HL-60/S4 (cell line): ENCODE measurements around the gene TMEM178B.
"Not testable (repeated sequence)": the region's sequence is repeated elsewhere in the genome, so short reads cannot be mapped to it uniquely, and the experiment has no call there.

Source experiments
- in situ Hi-C: fragments of 300-500 bp; cut with MboI; formaldehyde crosslinking; loops from 2 replicates; pipeline ENCODE4 v1.14.3; 2022; ENCODE audit warnings: low sequenced_read_pairs

TMEM178B gene

DNA sequence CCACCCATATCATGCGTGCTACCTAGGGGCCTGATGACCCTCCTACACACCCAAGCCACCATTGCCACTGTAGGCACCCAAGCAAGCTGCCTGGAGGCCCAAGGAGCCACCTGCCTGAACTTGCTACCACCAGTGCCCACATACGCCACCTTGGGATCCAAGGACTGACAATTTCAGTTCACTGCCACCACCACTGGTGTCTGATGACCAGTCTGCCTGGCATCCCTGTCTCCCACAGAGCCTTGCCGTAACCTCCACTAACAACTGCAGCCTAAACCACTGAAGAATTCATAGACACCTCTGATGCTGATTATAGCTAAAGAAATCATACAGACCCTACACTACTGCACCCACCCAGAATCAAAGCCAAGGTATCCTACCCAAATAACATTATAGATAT is 58.8 kb downstream of the TMEM178B start:
- in situ Hi-C loops, result no loop called here

DNA sequence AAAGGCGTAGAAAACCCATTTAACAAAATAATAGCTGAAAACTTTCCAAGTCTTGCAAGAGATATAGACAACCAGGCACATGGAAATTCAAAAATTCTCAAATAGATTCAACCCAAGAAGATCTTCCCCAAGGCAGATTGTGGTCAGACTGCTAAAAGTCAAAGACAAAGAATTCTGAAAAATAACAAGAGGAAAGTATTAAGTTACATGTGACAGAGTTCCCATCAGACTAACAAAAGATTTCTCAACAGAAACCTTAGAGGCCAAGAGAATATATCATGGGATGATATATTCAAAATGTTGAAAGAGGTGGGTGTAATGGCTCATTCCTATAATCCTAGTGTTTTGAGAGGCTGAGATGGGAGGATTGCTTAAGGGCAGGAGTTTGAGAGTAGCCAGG is 59.8 kb downstream of the TMEM178B start:
- in situ Hi-C loops, result no loop called here

DNA sequence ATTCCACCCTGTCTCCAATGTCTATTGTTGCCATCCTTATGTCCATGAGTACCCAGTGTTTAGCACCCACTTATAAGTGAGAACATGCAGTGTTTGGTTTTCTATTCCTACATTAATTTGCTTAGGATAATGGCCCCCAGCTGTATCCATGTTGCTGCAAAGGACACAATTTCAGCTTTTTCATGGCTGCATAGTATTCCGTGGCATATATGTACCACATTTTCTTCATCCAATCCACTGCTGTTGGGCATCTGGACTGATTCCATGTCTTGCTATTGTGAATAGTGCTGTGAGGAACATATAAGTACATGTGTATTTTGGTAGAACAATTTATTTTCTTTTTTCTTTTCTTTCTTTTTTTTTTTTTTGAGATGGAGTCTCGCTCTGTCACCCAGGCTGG is 68.2 kb downstream of the TMEM178B start:
- in situ Hi-C loops, result no loop called here

DNA sequence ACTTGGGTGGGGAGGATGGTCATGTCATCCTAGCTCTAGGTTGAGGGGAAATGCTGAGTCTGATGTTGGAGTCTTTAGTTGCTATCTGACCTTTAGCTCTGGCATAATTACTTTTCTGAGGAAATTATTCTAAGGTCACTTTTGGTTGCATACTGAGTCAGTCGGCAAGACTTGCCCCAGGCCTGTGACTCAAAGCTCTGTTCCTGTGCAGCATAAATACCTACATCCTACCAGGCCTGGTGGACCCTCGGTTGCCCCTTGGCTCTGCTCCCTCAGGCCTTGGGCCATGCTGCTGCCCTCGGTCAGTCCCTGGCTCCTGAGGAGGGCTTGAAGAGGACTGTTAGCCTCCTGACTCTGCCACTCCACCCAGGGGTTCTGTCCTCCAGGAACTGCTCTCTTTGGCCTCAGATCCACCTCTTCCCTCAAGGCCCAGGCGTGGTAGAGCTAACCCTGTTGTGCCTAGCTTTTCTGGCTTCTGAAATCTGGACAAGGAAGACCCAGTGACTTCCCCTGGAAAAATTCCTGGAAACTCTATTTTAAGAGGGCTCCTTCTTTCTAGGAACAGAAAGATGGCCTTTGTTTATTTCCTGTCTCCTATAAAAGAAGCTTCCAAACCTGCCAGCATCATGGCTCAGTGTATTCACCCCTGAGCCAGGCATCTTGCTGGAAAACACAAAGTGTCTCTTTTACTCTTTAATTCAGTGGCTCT is 71.2 kb downstream of the TMEM178B start:
- in situ Hi-C loops, result no loop called here

DNA sequence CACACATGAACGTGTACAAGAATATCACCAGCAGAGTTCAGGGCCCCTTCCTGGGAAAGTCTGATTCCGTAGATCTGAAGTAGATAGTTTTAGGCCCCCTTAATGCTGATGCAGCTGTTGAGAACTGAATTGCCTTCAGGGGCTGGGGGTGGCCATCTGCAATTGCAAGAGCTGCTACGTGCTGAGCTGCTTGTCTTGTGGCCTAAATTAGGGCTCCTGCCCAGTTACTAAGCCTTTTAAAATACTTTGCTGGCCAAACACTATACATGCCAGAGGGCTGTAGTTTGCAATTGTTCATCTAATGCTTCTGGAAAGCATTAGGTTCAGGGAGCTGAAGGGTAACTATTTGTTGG is 71.7 kb downstream of the TMEM178B start:
- in situ Hi-C loops, result no loop called here

DNA sequence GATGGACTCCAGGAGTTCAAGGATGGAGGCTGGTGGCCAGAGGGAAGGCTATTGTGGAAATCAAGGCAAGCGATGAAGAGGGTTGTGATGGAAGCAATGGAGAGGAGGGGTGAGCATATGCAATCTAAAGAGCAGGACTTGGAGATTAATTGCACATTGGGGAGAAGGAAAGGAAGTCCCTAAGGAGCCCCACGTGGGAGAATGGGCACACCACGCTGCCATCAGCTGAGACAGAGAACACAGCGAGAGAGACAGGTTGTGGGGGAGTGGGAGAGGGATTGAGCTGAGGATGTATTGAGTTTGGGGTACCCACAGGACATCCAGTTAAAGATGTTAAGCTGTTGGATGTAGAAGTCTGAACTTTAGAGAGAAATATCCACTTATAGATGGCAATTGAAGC is 73.6 kb downstream of the TMEM178B start:
- in situ Hi-C loops, result no loop called here

DNA sequence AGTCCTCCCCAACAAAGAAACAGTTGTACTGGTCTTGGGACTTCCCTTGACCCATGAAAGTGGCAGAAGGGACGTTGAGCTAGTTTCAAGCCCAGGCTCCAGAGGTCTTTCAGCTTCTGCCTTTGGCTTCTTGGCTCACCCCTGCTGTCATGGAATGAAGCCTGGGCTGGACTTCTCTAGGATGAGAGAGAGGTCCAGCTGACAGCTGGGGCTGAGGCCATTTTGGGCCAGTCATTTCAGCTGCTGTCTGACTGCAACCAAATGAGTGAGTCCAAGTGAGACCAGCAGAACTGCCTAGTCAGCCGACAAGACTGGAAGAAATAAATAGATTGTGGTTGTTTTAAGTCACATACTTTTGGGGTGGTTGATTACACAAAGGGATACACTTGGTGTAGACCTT is 76.6 kb downstream of the TMEM178B start:
- in situ Hi-C loops, result no loop called here

DNA sequence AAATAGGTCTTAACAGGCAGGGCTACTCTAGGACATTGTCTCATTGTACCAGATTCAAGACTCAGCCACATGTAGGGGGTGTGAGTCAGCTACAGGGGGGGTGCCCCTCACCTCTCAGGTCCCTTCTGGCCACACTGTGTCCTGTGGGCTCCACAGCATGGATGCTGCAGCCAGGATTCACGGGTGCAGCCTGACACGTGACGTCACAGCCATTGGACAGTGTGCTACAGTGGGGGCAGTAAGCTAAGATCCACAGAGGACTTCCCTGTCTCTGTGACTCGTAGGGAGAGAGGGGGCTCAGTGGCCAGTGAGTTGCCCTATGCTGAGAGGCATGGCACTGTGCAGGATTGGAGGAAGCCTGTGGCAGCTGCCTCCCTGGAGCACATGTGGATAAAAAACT is 77.9 kb downstream of the TMEM178B start:
- in situ Hi-C loops, result no loop called here

DNA sequence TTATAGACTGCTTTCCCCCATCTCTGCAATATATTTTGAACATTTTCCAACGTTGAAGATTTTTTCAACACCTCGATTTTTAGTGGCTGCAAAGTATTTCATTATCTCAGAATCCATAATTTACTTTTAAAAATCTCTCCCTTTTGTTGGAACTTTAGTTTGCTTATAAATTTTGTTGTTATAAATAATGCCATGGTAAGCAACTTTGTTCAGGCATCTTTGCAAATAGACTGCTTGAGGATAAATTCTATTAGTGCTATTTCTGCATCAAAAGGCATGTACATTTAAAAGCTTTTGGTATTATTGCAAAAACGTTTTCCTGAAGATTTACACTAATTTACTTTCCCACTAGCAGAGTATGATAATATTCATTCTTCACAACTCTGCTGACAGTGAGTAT is 79.4 kb downstream of the TMEM178B start:
- in situ Hi-C loops, result no loop called here

DNA sequence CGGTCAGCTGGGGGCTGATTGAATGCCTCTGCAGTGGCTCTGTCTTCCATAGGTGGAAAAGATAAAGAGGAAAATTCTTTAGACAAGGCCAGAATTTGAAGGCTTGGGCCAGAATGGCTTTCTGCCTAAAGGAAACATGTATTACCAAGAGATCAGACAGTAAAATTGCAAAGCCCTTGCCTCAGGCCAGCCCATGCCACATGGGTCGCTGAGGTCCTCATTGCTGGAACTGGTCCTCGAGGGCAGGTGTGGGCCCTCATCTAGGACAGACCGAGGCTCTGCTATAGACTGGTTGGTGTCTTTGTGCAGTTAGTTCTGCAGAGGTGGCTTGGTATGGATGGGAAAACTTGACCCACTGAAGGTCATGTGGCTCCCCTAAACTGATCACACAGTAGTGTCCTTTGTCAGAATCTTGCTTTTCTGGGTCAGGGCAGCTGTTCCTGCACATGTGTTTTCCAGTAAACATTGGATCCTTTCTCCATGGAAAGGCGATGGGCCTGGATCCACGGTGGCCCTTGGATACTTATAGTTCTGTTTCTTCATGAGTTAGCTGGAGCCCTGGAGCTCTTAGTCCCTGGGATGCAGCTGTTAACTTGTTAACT is 80.4 kb downstream of the TMEM178B start:
- in situ Hi-C loops, result no loop called here

DNA sequence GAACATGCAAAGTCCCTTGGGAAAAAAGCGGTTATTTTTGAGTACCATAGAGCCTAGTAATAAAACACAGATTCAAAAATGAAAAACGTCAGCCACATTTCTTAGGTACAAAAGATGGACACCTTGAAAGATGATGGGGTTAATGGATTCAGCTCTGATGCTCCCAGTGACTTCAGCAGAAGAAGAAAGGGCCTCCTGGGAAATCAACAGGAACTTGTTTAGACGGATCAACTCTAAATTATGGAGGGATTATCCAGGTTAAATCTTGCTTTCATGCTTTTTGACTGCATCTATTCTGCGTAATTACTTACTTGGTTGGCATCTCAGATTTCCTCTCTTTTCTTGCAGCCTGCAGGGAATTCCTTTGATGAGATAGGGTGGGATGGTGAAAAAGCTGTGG is 82.5 kb downstream of the TMEM178B start:
- in situ Hi-C loops, result no loop called here

DNA sequence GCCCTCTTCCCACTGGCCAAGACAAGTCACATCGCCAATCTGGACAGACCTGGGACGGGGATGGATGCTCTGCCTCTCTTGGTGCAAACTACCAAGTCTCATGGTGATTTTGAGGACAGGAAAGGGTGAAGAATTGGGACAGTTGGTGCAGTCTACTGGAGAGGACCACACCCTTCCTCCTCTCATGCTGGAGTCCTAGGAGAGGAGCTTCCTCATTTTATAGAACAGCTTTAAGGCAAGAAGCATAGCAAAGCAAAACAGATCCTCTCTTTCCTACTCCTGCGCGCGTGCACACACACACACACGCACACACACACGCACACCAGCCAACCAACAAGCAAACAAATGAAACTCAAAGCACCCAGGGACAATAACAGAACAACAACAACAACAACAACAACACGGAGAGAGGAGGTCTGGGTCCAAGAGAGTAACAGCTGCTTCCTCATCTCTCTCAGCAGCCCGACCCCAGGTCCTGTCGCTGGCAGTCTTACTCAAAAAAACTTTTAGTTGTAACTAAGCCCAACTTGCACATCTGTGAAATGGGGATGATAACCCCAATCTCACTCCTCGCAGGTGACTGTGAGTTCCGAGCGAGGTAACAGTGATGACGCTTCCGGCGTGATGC is 83.4 kb downstream of the TMEM178B start:
- in situ Hi-C loops, result no loop called here

DNA sequence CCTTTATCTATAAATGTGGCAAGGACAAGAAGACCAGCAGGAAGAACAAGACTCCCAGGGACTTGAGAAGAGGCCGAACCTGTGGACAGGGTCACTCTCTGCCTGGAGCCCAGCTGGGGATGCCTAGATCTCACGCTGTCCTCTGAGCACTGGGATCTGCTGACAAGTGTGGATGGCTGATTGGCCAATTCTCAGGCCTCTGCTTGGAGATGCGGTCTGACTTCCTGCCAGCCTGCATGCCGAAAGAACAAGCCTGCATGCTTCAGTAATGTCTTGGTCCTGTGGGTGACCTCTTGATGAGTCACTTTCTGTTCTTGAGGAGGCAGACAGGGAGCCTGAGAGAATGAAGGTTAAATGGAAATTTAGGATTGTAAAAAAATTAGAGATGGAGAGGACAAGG is 84.7 kb downstream of the TMEM178B start:
- in situ Hi-C loops, result no loop called here

DNA sequence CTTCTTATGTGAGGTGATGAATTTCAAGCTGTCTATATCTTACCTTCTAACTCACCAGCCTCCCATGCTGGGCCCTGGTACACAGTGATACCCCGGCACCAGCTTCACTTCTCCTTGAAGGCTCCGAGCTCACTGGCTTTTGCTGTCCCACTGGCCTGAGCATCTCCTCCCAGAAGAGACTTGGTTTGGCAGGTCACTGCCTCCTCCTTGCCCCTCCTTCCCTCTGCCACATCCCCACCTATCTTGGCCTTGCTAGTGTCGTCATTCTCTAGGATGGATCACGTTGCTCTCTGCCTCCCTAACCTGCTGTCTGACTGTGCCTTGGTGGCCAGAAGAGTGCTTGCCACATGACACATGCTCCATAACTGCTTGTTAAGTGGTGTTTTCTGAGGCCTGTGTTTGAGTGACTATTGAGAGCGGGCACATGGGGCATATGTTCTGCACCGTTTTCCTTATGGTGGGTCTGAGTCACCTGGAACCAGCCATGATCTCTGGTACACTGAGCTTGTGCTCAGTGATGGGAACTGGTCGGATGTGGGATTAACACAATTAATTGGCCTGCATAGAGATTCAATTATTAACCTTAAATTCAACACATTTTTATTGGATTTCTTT is 86.5 kb downstream of the TMEM178B start:
- in situ Hi-C loops, result no loop called here

DNA sequence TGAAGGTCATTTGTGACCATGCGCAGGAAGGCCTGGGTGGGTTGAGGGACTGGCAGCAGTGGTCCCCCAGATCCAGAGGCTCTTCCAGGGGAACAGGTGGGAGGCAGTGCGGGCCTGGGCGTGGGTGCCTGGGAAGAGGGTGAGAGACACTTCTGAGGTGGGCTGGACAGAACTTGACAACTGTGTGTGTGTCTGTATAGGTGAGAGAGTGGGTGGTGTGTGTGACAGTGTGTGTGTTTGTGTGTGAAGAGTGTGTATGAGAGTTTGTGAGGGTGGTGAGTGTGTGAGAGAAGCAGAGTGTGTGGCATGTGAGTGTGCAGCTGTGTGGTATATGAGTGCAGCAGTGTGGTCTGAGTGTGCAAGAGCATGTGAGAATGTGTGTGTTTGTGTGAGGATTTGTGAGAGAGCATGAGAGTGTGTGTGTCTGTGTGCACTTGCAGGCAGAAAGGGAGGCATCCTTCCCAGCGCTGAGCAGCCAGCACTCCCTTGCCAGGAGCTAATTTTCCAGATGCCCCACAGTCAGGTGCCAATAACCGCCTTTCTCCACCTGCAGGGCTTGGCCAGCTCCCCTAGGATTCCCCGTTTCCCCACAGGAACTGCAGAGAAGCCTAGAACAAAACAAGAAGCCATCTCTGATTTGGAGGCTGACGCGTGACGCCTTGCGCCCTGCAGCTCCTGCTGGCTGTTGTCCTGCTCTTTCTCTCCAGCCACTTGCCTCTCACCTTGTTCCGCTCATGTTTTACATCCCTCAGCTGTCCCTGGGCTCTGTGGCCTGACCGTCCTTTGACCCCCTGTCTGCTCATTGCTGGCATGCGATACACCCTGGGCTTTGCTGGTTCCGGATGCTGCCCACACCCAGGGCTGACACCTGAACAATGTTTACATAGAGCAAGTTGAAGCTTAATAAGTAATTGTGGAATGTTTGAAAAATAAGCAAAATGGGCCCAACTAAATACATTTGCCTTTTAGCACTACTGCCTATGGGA is 88.0 kb downstream of the TMEM178B start:
- in situ Hi-C loops, result no loop called here

DNA sequence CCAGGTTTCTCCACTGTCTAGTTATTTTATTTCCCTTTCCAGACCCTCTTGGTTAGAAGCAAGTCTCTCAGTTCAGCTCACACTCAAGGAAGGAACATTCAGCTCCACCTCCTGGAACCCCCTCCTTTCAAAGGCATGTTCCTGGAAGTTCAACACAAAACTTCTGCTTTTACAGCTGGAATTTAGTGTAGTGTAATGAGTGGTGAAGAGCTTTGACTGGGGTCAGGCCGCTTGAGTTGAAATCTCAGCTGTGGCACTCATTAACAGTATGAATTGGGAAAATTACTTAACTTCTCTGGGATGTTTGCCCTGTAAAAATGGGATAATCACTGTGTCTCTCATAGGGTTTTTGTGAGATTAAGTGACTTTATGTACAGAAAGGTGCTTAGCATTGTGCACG is 91.7 kb downstream of the TMEM178B start:
- in situ Hi-C loops, result no loop called here

DNA sequence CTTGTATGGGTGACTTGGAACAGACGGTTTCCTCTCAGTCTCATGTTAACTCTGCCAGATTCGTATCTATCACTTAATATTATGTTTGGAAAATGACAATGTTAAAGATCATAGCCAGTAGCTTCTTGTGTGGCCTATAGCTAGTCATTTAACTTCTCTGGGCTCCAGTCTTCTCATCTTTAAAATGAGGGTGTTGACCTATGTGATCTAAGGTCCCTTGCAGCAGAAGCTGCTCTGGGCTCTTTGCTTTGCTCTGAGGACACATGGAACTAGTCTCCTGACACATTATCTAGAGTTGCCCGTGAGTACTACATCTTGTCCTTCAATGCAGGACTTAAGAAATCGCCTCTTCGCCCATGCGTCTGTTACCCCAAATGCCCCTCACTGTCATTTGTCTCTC is 93.1 kb downstream of the TMEM178B start:
- in situ Hi-C loops, result no loop called here

DNA sequence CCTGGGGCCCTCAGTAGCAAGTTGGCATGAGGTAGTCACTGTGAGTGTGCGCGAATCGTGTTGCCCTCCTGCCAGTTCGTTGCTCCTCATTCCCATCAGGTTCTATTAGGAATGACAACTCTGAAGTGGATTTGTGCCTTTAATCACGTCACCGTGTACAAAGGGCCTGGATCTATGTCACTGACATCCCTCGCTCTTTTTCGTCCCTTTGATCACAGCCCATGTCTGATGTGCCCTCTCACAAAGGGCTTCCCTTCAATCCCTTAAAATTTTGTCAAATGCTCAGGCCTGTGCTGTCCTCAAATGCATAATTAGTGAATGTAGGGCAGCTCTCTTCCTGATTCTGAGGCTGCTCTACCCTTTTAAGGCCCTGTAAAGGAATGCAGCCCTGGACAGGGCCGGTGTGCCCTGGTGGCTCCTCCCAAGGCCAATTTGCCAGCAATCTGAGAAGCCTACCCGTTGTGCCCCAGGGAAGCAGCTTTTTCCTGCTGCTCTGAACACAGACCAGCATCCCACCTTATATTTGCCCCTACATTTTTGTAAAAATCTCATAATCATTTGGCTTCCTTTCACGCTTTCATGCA is 93.6 kb downstream of the TMEM178B start:
- in situ Hi-C loops, result no loop called here

DNA sequence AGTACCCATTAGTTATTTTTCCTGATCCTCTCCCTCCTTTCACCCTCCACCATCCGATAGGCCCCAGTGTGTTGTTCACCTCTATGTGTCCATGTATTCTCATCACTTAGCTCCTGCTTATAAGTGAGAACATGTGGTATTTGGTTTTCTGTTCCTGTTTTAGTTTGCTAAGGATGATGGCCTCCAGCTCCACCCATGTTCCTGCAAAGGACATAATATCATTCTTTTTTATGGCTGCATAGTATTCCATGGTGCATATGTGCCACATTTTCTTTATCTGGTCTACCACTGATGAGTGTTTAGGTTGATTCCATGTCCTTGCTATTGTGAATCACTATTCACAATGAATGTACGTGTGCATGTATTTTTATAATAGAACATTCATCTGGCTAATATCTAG is 95.3 kb downstream of the TMEM178B start:
- in situ Hi-C loops, result not testable (repeated sequence)

DNA sequence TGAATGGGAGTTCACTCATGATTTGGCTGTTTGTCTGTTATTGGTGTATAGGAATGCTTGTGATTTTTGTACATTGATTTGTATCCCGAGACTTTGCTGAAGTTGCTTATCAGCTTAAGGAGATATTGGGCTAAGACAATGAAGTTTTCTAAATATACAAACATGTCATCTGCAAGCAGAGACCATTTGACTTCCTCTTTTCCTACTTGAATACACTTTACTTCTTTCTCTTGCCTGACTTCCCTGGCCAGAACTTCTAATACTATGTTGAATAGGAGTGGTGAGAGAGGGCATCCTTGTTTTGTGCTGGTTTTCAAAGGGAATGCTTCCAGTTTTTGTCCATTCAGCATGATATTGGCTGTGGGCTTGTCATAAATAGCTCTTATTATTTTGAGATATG is 101.9 kb downstream of the TMEM178B start:
- in situ Hi-C loops, result not testable (repeated sequence)

DNA sequence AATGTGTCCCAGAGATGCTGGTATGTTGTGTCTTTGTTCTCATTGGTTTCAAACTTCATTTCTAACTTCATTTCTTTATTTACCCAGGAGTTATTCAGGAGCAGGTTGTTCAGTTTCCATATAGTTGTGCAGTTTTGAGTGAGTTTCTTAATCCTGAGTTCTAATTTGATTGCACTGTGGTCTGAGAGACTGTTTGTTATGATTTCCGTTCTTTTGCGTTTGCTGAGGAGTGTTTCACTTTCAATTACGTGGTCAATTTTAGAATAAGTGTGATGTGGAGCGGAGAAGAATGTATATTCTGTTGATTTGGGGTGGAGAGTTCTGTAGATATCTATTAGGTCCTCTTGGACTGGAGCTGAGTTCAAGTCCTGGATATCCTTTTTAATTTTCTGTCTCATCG is 103.3 kb downstream of the TMEM178B start:
- in situ Hi-C loops, result not testable (repeated sequence)
